OCI-LY7 (cell line): ENCODE results near the gene S100A3. TPM values are rescaled to one million over a fixed set of nuclear protein-coding genes. Genes with fewer than 3 reads are reported as not detected.

Experiments used
- BruUV-seq: library from RNA; stranded (reverse); fragments of 400-500 nt; replicated peaks from 2 replicates; lab custom pipeline; 2021; lab: Mats Ljungman, UMichigan
- CTCF ChIA-PET: fragments of 300-600 bp; sonication (Branson Sonifier 250); formaldehyde crosslinking; loops from one replicate; lab custom pipeline; 2022; ENCODE audit warnings: antibody characterized with exemption; ENCODE audit not compliant: unreplicated experiment; lab: Charles Lee
- POLR2A ChIA-PET: fragments of 300-600 bp; sonication (Branson Sonifier 250); formaldehyde crosslinking; loops from one replicate; lab custom pipeline; 2022; ENCODE audit warnings: antibody characterized with exemption; lab: Charles Lee
- DNase-seq: peaks from one replicate; pipeline ENCODE4 v3.0.0-alpha.2; 2015; ENCODE audit warnings: low spot score
- H2AFZ ChIP-seq: fragments of 200-600 bp; sonication (generic), shearing (Covaris generic); 2 replicates; pipeline ENCODE4 v1.6.1; 2014; ENCODE audit warnings: mild to moderate bottlenecking, antibody characterized with exemption, low read length, moderate library complexity
- H3K27ac ChIP-seq: fragments of 200-600 bp; sonication (generic); 2 replicates; pipeline ENCODE4 v1.5.1; 2014; ENCODE audit warnings: mixed run types, low read depth, mild to moderate bottlenecking, moderate library complexity, low read length, inconsistent platforms; ENCODE audit not compliant: poor library complexity, severe bottlenecking
- H3K36me3 ChIP-seq: fragments of 200-600 bp; sonication (generic); 2 replicates; pipeline ENCODE4 v1.6.1; 2014; ENCODE audit warnings: mild to moderate bottlenecking, antibody characterized with exemption, low read length, moderate library complexity, mixed read lengths; ENCODE audit not compliant: insufficient read depth
- H3K4me1 ChIP-seq: fragments of 200-600 bp; sonication (generic); 2 replicates; pipeline ENCODE4 v1.5.1; 2014; ENCODE audit warnings: mild to moderate bottlenecking, low read length; ENCODE audit not compliant: insufficient read depth, poor library complexity, severe bottlenecking
- H3K4me2 ChIP-seq: fragments of 200-600 bp; sonication (generic); 2 replicates; pipeline ENCODE4 v1.6.1; 2014; ENCODE audit warnings: mild to moderate bottlenecking, low read length
- H3K4me3 ChIP-seq: fragments of 200-600 bp; sonication (generic); 2 replicates; pipeline ENCODE4 v1.5.1; 2014; ENCODE audit warnings: mild to moderate bottlenecking, low read depth, low read length; ENCODE audit not compliant: poor library complexity, severe bottlenecking
- H3K79me2 ChIP-seq: fragments of 200-600 bp; sonication (generic); 2 replicates; pipeline ENCODE4 v1.6.1; 2016; ENCODE audit warnings: low read depth, mild to moderate bottlenecking, low read length, moderate library complexity, mixed read lengths; ENCODE audit not compliant: insufficient read depth
- H3K9me2 ChIP-seq: fragments of 200-600 bp; sonication (generic); 2 replicates; pipeline ENCODE4 v1.6.1; 2016; ENCODE audit warnings: mild to moderate bottlenecking, low read length, mixed read lengths; ENCODE audit not compliant: insufficient read depth
- H3K9me3 ChIP-seq: fragments of 200-600 bp; sonication (generic); 2 replicates; pipeline ENCODE4 v1.6.1; 2014; ENCODE audit warnings: mild to moderate bottlenecking, mixed run types, low read length, mixed read lengths
- H4K20me1 ChIP-seq: fragments of 200-600 bp; sonication (generic); 2 replicates; pipeline ENCODE4 v1.6.1; 2014; ENCODE audit warnings: mild to moderate bottlenecking, antibody characterized with exemption, low read length, moderate library complexity, mixed read lengths; ENCODE audit not compliant: insufficient read depth
- CTCF ChIP-seq: fragments of 200-600 bp; sonication (generic); conservative IDR thresholded peaks from 2 replicates; pipeline ENCODE4 v1.5.1; 2014; ENCODE audit warnings: mild to moderate bottlenecking, antibody characterized with exemption, low read length, moderate library complexity, mixed read lengths
- EZH2phosphoT487 ChIP-seq: fragments of 200-600 bp; sonication (generic); IDR thresholded peaks from 2 replicates; pipeline ENCODE4 v1.6.1; 2018; ENCODE audit warnings: low read depth, borderline replicate concordance, mild to moderate bottlenecking, mixed run types, antibody characterized with exemption, low read length, moderate library complexity, mixed read lengths
- intact Hi-C: fragments of 100-400 bp; cut with micrococcal nuclease; formaldehyde crosslinking; loops from one replicate; pipeline ENCODE4 v1.10.0; 2022; ENCODE audit not compliant: unreplicated experiment
- total RNA-seq, 2 experiments: library from RNA; depleted of rRNA in 1 of 2; stranded (reverse); fragments of >200 nt in 1 of 2; shearing (Covaris generic) in 1 of 2; gene quantifications; 2 replicates each; pipeline ENCODE4 v1.2.3, GENCODE V29; 2014 to 2022

The S100A3 gene
- total RNA-seq, 2 experiments from 2014 or later = not detected

DNA sequence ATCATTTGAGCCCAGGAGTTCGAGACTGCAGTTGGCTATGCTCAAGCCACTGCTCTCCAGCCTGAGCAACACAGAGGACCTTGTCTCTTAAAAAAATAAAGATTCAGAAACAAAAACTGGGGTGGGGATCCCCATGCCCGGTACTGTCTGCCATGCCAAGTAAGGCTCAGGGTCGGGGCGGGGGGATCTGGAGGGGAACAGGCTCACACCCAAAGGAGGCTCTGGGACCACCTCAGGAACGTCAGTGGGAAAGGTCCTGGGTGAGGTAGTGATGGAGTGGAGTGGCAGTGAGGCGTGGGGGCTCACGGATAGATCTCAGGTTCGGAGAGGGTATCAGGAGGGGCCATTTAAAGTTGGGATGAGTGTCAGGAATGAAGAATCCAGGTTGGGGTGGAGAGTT is 2.7 kb downstream of the S100A3 start:
- no peak overlapping the region for H3K27ac ChIP-seq
- intact Hi-C loops = no loop called here
- DNase-seq = no peak
- BruUV-seq = no TSS peak
- H3K36me3 ChIP-seq = no peaks in the 10 kb centered on the region
- CTCF ChIA-PET = no interaction called here
- no peak overlapping the region for H2AFZ ChIP-seq
- TF ChIP-seq CTCF (no peak), EZH2phosphoT487 (no peak)
- no peak overlapping the region for H3K4me2 ChIP-seq
- H3K4me3 ChIP-seq = no peak overlapping the region
- no peaks in the 10 kb centered on the region for H3K9me3 ChIP-seq
- POLR2A ChIA-PET = no interaction called here
- H3K79me2 ChIP-seq = no peaks in the 10 kb centered on the region
- H4K20me1 ChIP-seq = no peaks in the 10 kb centered on the region
- peaks cover 16% of the 10 kb centered on the region for H3K4me1 ChIP-seq
- H3K9me2 ChIP-seq = no peaks in the 10 kb centered on the region

GRCh38 chr1:153545067-153546055 is 3.7 kb downstream of the S100A3 start, which contains the start of gene S100A4:
TSS of gene S100A4 (minus strand) at chr1:153545806. CDS start at chr1:153544794, 1,012 bp downstream.
- BruUV-seq = no TSS peak
- Histone ChIP-seq H3K4me2 (peak within 1 kb of the TSS; percentile 51), H3K9me2 (no peaks in the 10 kb centered on the region), H3K36me3 (no peaks in the 10 kb centered on the region), H3K4me1 (peaks cover 16% of the 10 kb centered on the region), H4K20me1 (no peaks in the 10 kb centered on the region), H3K4me3 (peak within 1 kb of the TSS; percentile 19), H2AFZ (peak within 1 kb of the TSS; percentile 80), H3K27ac (no peak within 1 kb of the TSS), H3K79me2 (no peaks in the 10 kb centered on the region), H3K9me3 (no peaks in the 10 kb centered on the region)
- intact Hi-C loops = no loop called here
- peak; percentile 73 for DNase-seq
- no peak for TF ChIP-seq EZH2phosphoT487
- TF ChIP-seq CTCF = no peak
- CTCF ChIA-PET = no interaction called here
- POLR2A ChIA-PET = interaction anchor here (0.6 kb wide), 1 partner anchor 175 kb away, joined by 3 read pairs; no protein-coding TSS in a partner anchor
